T-helper 1 cell treated with Interleukin-12 subunit alpha and Interleukin-12 subunit beta and Interleukin-4 antibody, amounts not matched to agents 30 μg/mL and 1 μg/mL, for 36 hours (primary cell): Measurements from ENCODE around the gene SUSD6.
"Not testable (repeated sequence)": the region's sequence is repeated elsewhere in the genome, so short reads cannot be mapped to it uniquely, and the experiment has no call there.

Experiments used
- H3K27ac Mint-ChIP-seq: one replicate; pipeline ENCODE4 v1.8.0; 2021; ENCODE audit warnings: mild to moderate bottlenecking, mixed read lengths
- H3K27me3 Mint-ChIP-seq: one replicate; pipeline ENCODE4 v1.8.0; 2021; ENCODE audit warnings: low read depth, mixed read lengths
- H3K36me3 Mint-ChIP-seq: one replicate; pipeline ENCODE4 v1.8.0; 2021; ENCODE audit warnings: low read depth, mixed read lengths
- H3K4me1 Mint-ChIP-seq: one replicate; pipeline ENCODE4 v1.8.0; 2021; ENCODE audit warnings: low read depth, mixed read lengths
- H3K4me3 Mint-ChIP-seq: one replicate; pipeline ENCODE4 v1.8.0; 2021; ENCODE audit warnings: mild to moderate bottlenecking, moderate library complexity, mixed read lengths
- H3K9me3 Mint-ChIP-seq: one replicate; pipeline ENCODE4 v1.8.0; 2021; ENCODE audit warnings: mixed read lengths

The SUSD6 gene

DNA sequence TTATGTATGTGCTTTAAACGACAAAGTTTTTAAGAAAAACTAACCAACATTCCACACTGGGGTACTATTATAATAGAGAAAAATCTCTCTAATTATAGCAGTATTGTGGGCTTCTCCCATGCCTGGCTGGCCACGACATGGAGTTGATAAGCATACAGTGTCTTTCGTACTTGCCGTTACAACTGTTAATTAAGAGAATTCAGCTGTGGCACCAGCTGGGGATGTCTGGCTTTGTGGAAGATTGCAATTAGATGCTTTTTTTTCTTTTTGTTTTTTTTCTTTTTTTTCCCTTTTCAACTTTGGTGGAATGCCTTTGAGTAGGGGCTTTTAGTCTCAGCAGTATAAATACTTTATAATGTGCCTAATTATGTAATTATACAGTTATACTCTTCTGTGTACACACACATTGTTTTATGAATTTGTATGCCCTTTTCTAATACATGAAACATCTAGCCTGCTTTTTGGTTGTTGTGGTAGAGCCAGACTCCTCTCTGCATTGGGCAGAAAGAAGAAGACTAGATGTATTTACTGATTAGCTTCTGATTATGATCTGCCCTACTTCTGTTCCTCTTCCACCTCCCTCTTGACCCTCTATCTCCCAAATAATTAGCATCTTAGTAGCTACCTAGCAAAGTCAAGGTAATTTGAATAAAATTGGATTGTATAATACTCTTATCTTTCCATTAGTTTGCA, 76.4 kb downstream of the SUSD6 start:
- H3K27me3 Mint-ChIP-seq, result no peaks in the 10 kb centered on the region
- H3K4me3 Mint-ChIP-seq, result peak overlapping the region; percentile 39
- peaks cover 75% of the 10 kb centered on the region for H3K4me1 Mint-ChIP-seq
- peaks cover 34% of the 10 kb centered on the region for H3K36me3 Mint-ChIP-seq
- peak overlapping the region; percentile 72 for H3K27ac Mint-ChIP-seq
- no peaks in the 10 kb centered on the region for H3K9me3 Mint-ChIP-seq

DNA sequence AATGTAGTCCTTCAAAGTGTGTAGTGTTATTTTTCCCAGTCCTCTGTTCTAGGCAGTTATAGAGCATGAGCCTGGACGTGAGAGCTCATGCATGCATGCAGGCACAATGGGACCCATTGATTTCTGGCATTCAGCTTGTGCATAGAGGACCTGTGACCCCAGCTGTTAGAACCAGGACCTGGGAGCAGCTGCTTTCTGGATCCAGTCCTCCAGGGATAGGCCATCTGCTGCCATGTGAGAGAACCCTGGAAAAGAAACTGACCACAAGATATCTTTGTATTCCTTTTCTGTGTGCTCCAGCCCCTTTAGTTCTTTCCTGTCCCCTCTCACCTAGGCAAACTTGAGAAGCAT, 76.9 kb downstream of the SUSD6 start:
- Mint-ChIP-seq H3K4me3 (peak overlapping the region; percentile 39), H3K27ac (peak overlapping the region; percentile 72), H3K4me1 (peaks cover 73% of the 10 kb centered on the region), H3K27me3 (no peaks in the 10 kb centered on the region), H3K9me3 (no peaks in the 10 kb centered on the region), H3K36me3 (peaks cover 33% of the 10 kb centered on the region)

- peak overlapping the region; percentile 12 for H3K27ac Mint-ChIP-seq
Observed at GRCh38 chr14:69690042-69690441, 78.6 kb downstream of the SUSD6 start.

DNA sequence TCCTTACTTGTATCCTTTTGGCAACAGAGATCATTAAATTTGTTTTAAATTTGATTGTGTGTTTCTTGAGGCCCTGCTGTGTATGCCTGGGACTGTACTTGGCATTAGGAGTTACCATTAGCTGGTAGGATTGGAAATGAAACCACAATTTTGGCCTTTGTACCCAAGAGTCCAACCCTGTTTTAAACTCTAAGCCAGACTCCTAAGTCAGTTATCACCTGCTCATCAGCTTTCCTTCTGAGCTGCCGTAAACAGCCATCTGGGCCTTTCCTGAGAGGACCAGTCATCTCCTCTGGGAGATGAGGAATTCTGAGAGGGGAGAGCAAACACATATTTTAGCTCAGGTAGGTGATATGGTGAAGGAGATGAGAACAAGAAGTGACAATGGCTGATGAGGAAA, 81.2 kb downstream of the SUSD6 start:
- Mint-ChIP-seq H3K36me3 (peaks cover 35% of the 10 kb centered on the region), H3K27me3 (no peaks in the 10 kb centered on the region), H3K4me3 (no peak overlapping the region), H3K9me3 (no peaks in the 10 kb centered on the region), H3K27ac (peak overlapping the region; percentile 14), H3K4me1 (peaks cover 78% of the 10 kb centered on the region)

More at GRCh38 chr14:69690042-69690441, 78.6 kb downstream of the SUSD6 start:
- H3K27me3 Mint-ChIP-seq, result no peaks in the 10 kb centered on the region
- peaks cover 70% of the 10 kb centered on the region for H3K4me1 Mint-ChIP-seq
- no peak overlapping the region for H3K4me3 Mint-ChIP-seq
- no peaks in the 10 kb centered on the region for H3K9me3 Mint-ChIP-seq
- peaks cover 36% of the 10 kb centered on the region for H3K36me3 Mint-ChIP-seq

GRCh38 chr14:69693145-69693544, 81.7 kb downstream of the SUSD6 start:
- Mint-ChIP-seq H3K9me3 (no peaks in the 10 kb centered on the region), H3K27ac (peak overlapping the region; percentile 21), H3K4me1 (peaks cover 75% of the 10 kb centered on the region), H3K36me3 (peaks cover 35% of the 10 kb centered on the region), H3K27me3 (no peaks in the 10 kb centered on the region), H3K4me3 (no peak overlapping the region)

DNA sequence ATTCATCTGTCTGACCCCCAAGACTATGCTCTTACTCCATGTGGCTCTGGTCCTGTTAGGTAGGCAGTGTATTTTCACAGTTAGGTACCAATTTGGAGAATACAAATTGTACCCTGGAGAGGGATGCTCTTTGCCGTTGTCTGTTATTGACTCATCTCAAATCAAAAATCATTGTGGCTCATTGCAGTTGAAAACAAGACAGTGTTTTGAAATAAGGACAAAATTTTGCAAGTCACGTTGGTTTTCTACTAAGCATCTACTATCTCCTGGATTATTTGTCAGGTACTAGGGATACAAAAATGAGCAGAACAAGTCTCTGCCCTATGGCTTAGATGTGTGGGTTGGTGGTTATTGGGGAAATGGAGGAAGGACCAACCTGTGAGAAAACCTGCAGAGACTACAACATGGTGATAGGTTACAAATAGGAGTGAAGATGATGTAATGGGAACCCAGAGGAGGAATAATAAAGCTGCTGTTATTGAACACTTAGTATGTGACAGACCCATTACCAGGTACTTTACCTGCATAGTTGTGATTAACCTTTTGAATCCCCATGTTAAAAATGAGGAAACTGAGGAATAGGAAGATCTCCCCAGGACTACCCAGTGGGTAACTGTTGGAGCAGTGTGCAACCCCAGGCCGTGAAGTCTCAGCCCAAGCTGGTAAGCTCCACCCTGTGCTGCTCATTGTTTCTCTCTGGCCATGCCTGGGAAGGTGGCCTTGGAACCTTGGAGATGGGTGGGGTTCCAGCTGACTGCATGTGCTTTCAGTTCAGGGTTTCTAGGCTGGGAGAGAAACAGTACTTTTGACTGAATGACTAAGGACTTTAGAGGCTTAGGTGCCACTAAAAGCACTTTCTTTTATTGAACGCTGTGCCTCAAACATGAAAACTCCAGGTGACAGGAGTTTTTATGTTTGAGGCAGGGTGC, 82.7 kb downstream of the SUSD6 start:
- H3K27ac Mint-ChIP-seq, result peak overlapping the region; percentile 73
- H3K4me3 Mint-ChIP-seq, result peak overlapping the region; percentile 26

DNA sequence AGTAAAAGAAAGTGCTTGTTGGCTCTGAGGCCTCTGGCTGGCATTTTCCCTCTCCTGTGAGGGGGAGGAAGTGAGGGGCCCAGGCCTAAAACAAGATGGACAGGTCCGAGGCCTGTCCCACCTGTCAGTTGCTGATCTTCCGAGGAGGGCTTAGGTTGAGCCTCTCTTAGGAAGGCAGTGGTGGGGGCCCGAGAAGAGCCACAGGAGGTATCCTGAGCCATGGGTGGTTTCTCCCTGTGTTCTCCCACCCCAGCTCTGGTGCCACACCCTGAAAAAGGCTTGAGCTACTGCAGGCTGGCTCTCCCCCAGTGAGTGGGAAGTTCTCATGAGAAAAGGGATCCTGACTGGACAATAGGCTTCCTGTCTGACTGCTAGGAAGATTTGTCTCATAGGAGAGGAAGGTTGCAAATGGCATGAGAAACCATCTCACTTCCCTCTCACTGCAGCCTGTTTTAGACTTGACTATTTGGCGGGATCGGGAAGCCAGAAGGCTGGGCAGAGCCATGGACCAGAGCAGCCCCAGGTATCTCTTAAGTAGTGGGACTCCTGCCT, 83.4 kb downstream of the SUSD6 start:
- no peaks in the 10 kb centered on the region for H3K9me3 Mint-ChIP-seq

More for the DNA sequence above, 82.7 kb downstream of the SUSD6 start:
- H3K27me3 Mint-ChIP-seq, result no peaks in the 10 kb centered on the region
- no peaks in the 10 kb centered on the region for H3K9me3 Mint-ChIP-seq
- peaks cover 34% of the 10 kb centered on the region for H3K36me3 Mint-ChIP-seq
- H3K4me1 Mint-ChIP-seq, result peaks cover 76% of the 10 kb centered on the region

DNA sequence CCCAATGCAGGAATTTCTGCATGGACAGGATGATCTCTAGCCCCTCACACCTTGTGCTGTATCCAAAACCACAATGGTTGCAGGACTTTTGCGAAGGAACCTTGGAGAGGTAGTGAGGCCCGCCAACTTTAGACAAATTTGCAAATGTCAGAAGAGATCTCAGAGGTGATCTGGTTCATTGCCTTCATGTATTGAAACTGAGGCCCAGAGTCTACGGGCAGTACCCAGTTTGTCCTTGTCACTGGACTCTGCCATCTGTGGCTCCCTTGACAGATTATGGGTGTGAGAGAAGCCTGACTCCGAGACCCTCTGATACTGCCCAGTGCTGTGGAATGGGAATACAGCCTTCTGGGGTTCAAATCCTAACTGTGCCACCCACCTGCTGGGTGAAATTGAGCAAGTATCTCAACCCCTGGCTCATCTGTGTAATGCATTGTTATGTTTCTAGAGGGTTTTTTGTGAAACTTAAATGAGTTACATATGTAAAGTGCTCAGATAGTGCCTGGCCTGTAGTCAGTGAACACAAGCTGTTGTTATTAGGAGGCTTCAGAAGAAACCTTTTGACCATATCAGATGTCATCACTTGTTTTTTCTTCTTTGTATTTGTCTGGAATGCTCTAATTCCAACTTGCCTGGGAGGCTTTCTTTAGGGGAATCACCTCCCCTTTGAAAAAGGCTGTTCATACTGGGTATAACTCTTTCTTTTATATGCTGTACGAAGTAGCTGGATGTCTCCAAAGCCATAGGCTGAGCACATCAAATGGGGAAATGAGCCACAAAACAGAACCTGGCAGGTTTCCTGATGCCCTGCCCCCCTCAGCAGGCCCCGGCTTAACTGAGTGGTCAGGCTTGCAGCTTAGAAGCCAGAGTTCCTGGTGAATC, 84.2 kb downstream of the SUSD6 start:
- peak overlapping the region; percentile 70 for H3K27ac Mint-ChIP-seq
- H3K4me1 Mint-ChIP-seq, result peaks cover 75% of the 10 kb centered on the region
- peaks cover 29% of the 10 kb centered on the region for H3K36me3 Mint-ChIP-seq
- H3K9me3 Mint-ChIP-seq, result no peaks in the 10 kb centered on the region
- H3K27me3 Mint-ChIP-seq, result no peaks in the 10 kb centered on the region
- peak overlapping the region; percentile 12 for H3K4me3 Mint-ChIP-seq

More for the DNA sequence above, 83.4 kb downstream of the SUSD6 start:
- H3K4me3 Mint-ChIP-seq, result no peak overlapping the region
- H3K27ac Mint-ChIP-seq, result peak overlapping the region; percentile 42
- H3K36me3 Mint-ChIP-seq, result peaks cover 34% of the 10 kb centered on the region
- peaks cover 78% of the 10 kb centered on the region for H3K4me1 Mint-ChIP-seq
- H3K27me3 Mint-ChIP-seq, result no peaks in the 10 kb centered on the region

DNA sequence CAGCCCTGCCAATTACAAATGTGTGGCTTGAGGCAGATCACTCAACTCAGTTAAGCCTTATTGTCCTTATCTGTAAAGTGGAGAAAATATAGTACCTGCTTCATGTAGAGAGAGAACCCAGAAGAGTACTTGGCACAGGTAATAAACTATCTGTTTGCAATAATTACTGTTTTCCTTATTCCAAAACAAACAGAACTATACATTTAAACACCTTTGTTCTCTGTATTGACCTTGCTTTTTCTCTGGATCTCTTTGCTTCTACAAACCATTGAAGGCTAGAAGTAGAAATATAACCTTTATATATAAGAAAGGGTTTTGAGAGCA, 84.8 kb downstream of the SUSD6 start:
- H3K27me3 Mint-ChIP-seq, result no peaks in the 10 kb centered on the region
- H3K27ac Mint-ChIP-seq, result peak overlapping the region; percentile 88
- H3K36me3 Mint-ChIP-seq, result peaks cover 25% of the 10 kb centered on the region
- H3K4me3 Mint-ChIP-seq, result peak overlapping the region; percentile 12
- no peaks in the 10 kb centered on the region for H3K9me3 Mint-ChIP-seq
- H3K4me1 Mint-ChIP-seq, result peaks cover 75% of the 10 kb centered on the region

- H3K9me3 Mint-ChIP-seq, result no peaks in the 10 kb centered on the region
- peak overlapping the region; percentile 88 for H3K27ac Mint-ChIP-seq
- H3K36me3 Mint-ChIP-seq, result peaks cover 20% of the 10 kb centered on the region
- H3K4me1 Mint-ChIP-seq, result peaks cover 78% of the 10 kb centered on the region
- peak overlapping the region; percentile 12 for H3K4me3 Mint-ChIP-seq
- no peaks in the 10 kb centered on the region for H3K27me3 Mint-ChIP-seq
Observed at GRCh38 chr14:69696633-69697557, 85.5 kb downstream of the SUSD6 start.

DNA sequence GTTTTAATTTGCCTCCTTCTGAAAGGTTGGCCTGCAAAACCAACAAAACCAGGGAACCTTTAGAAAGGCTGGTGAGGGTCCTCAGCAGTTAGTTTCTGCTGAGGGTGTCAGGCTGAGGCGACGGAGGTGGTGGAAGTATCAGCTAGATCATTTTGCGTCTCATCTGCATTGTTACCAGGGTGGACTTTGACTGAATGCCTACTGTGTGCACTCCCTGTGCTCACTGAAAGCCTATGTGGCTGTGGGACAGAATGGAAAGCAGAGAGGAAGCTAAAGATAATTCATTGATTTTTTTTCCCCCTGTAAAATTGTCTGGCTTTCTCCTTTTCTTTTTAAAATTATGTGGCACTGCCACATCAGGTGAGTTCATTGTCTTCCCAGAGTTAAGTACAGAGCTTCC, 87.2 kb downstream of the SUSD6 start:
- Mint-ChIP-seq H3K4me1 (peaks cover 79% of the 10 kb centered on the region), H3K27ac (peak overlapping the region; percentile 5), H3K27me3 (no peaks in the 10 kb centered on the region), H3K36me3 (peaks cover 19% of the 10 kb centered on the region), H3K9me3 (no peaks in the 10 kb centered on the region), H3K4me3 (no peak overlapping the region)

DNA sequence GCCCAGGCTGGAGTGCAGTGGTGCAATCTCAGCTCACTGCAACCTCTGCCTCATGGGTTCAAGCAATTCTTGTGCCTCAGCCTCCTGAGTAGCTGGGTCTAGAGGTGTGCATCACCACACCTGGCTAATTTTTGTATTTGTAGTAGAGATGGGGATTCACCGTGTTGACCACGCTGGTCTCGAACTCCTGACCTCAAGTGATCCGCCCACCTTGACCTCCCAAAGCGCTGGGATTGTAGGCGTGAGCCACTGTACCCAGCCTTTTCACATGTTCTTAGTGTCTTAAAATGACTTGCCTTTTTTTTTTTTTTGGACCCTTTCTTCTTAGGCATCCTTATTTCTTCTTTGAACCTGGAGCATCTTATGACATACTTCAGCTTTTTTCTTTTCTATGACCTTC, 87.8 kb downstream of the SUSD6 start:
- Mint-ChIP-seq H3K4me1 (peaks cover 79% of the 10 kb centered on the region), H3K36me3 (peaks cover 21% of the 10 kb centered on the region), H3K27ac (peak overlapping the region; percentile 8)
- not testable (repeated sequence) for H3K9me3 Mint-ChIP-seq, H3K27me3 Mint-ChIP-seq, H3K4me3 Mint-ChIP-seq

- peaks cover 23% of the 10 kb centered on the region for H3K36me3 Mint-ChIP-seq
- H3K9me3 Mint-ChIP-seq, result no peaks in the 10 kb centered on the region
- no peak overlapping the region for H3K4me3 Mint-ChIP-seq
- H3K27ac Mint-ChIP-seq, result no peak overlapping the region
- peaks cover 77% of the 10 kb centered on the region for H3K4me1 Mint-ChIP-seq
- no peaks in the 10 kb centered on the region for H3K27me3 Mint-ChIP-seq
Observed at GRCh38 chr14:69699748-69700303, 88.4 kb downstream of the SUSD6 start.
